GM21515 (cell line): ENCODE measurements around the gene MYLK.
A peak's percentile ranks its signal among the peaks of the same experiment; 100 is the strongest.
"Not testable (repeated sequence)": the region's sequence is repeated elsewhere in the genome, so short reads cannot be mapped to it uniquely, and the experiment has no call there.

Source experiments
- ATAC-seq: cut with Tn5 transposase; IDR thresholded peaks from one replicate; pipeline ENCODE4 v1.9.1; 2021; ENCODE audit not compliant: unreplicated experiment

Gene MYLK

GRCh38 chr3:123608263-123608937 is 275.7 kb downstream of the MYLK start:
- no peak for ATAC-seq

DNA sequence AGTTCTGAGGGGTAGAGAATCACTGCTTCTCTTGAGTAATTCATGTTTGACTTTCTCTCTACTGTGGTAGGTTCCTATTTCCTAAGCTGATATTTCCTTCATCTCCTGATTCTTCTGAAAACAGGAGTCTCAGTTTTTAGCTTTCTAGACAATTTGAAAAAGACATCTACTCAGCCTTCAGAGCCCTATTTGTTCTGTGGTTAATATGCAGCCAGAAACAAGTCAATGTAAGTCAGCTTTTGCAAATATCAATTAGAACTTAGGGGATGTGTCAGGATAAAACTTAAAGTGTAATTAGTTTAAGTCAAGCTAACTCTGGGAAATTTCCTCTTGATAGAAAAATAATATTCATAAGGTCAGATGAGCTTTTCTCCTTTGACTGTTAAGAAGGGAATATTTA is 277.6 kb downstream of the MYLK start:
- ATAC-seq: no peak

GRCh38 chr3:123605789-123606234 is 278.3 kb downstream of the MYLK start:
- no peak for ATAC-seq

- not testable (repeated sequence) for ATAC-seq
Measured at GRCh38 chr3:123603153-123603552, 281.0 kb downstream of the MYLK start.

GRCh38 chr3:123602325-123602724 is 281.8 kb downstream of the MYLK start:
- ATAC-seq: no peak

GRCh38 chr3:123600863-123601262 is 283.3 kb downstream of the MYLK start:
- ATAC-seq: not testable (repeated sequence)

DNA sequence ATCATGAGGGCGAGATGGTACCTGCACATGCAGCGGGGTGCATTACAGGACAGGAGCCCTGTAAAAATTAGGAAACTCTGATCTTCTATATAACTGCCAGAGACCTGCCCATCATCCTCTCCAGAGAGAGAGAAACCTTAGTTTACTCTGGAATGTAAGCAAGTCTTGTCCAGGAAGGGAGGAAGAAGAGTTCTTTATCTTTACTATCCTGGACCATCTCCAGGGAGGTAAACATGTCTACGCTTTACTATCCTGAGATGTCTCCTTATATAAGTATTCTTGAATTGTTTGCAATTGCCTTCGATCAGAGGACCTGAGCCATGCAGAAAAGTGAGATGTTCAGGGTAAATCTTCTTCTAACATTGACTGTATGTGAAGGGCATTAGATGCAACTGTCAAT is 286.6 kb downstream of the MYLK start:
- ATAC-seq: no peak

DNA sequence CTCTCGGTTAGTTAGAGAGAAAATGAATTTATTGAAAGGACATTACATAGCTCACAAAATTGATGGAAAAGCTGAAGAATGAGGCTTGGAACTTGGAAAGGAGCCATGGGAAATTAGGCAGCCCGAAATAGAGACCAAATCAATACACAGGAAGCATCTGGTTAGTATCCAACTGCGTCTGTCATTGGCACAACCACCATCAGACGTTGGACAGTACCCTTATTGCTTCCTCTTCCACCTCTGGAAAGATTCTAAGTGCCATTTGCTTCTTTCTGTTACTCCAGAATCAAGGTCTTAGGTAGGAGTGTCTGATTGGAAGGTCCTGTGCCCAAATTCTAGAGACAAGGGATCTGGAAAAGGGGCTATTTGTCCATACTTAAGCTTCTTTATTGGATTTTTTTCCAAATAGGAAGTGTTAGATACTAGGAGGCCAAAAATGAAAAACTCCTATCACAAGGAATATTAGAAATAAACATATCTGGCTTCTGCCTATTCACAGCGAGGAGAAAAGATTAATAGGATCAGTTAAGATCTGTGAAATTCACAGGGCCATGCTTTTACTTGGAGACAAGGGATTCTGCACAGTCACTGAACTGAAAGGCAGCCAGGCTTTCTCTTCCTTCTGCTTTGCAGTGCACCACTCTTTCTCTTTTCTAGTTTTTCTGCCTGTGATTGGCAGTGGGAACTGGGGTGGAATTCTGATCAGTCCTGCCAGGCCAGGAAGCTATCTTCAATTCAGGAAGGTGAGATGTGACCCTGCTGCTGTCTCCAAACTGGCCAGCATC is 288.5 kb downstream of the MYLK start:
- ATAC-seq: no peak

DNA sequence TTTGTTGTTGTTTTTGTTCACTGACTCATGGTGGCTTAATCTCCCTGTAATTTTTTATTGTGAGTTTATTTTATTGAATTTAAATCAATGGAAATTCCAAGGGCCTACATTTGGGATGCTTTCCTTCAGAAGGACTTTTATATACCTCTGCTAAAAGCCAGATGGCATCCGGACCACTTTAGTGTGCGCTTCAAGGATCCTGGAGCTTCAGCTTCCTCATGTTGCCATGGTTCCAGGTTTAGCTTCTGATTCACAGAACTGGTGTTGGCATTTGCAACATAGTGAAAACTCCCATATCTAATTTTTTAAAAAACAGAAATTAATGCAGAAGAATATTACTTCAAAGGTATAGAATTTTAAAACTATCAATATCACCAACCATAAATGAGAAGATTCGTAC is 290.8 kb downstream of the MYLK start:
- no peak for ATAC-seq

- no peak for ATAC-seq
Measured at GRCh38 chr3:123590685-123591450, 293.3 kb downstream of the MYLK start.

GRCh38 chr3:123587401-123587800 is 296.7 kb downstream of the MYLK start:
- ATAC-seq: no peak

- ATAC-seq: no peak
Measured at GRCh38 chr3:123586968-123587367, 297.2 kb downstream of the MYLK start.

GRCh38 chr3:123586131-123586530 is 298.0 kb downstream of the MYLK start:
- ATAC-seq: no peak

DNA sequence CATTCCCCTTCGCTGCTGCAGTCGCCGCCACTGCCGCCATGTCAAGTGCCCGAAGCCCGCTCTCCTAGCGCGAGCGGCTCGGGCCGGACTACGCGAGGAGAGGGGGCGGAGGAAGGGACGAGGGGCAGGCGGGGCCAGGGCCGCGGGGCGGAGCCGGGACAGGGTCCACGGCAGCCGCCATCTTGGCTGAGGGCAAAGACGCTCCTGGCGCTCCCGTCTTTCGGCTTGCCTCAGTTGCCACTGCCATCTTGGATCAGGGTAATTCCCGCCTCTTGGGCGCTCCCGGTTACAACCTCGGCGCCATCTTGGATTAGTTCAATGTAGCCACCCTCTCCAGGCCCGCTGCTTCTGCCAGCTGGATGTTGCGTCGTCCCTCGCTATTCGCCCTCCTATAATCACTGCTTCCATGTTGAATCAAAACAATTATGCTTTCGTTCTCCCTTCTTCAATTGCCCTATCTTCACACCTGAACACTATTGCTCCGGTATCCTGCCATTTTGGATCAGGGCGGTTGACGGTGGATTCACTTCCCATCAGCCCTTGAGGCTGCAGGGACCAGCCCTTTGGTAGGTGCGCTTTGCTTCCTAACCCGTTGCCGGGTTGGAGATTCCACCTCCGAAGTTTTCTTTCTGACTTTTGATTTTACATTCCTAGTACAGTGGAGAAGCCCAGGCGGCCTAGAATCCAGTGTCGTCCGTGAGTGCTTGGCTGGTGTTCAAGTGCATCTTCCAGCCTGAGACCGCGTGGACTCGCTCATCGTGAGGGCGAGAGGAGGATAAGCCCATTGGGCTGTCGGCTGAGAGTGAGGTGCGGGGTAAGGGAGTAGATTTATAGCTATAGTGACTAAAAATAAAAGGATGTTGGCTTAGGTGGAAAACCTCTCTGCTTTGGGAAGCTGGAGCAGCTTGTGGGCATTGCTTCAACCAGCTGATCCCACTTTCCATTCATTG is 298.9 kb downstream of the MYLK start, which contains the start of gene HACD2:
TSS of gene HACD2 (minus strand) at position 66 of the 950 bp plus-strand sequence. CDS start at position 40, 26 bp downstream.
- ATAC-seq: peak; percentile 89

DNA sequence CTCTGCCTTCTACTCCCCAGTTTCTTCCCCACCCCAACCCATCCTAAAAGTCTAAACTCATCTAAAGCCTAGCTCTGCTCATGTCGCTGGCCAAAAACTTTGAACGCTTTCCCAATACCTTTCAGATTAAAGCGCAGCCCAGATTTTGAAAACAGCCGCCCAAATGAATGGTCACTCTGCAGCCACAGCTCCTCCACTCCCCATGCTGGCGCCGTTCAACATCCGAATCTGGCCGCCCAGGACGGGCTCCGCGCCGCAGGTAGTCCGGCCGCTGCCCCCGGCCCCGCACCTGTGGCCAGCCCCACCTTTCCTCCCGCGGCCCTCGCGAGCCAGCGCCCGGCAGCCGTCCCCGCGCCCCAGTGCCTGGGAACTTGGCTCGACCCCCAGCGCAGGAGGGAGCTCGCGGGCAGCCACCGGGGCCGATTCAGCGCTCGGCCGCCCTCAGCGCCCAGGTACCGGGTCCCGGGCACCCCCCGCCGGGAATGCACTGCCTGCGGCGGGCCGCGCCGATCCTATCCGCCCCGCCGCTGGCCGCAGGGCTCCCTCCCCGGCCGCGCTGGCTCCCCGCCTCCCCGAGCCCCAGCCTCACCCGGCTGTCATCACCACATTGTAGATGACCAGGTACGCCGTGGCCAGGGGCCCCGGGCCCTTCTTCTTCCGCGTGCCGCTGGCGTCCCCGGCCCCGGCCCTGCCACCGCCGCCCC is 299.7 kb downstream of the MYLK start:
- ATAC-seq: peak; percentile 29

DNA sequence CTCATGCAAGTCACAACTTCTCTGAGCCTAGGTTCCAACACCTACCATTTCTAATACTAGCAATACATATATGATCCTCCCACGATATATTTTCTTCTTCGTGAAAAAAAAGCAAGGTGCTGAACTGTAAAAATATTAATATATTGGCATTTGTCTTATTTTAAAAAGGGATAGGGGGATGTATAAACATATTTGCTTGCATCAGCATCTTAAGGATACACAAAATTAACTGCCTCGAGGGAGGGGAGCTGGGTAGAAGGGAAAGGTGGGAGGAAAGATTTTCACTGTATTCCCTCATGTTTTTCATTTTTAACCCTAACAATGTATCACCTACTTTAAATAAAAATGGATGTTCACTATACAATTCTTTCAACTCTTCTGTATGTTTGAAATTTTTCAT is 300.6 kb downstream of the MYLK start:
- ATAC-seq: no peak

GRCh38 chr3:123582315-123582714 is 301.8 kb downstream of the MYLK start:
- no peak for ATAC-seq

GRCh38 chr3:123576122-123576521 is 308.0 kb downstream of the MYLK start:
- ATAC-seq: no peak

DNA sequence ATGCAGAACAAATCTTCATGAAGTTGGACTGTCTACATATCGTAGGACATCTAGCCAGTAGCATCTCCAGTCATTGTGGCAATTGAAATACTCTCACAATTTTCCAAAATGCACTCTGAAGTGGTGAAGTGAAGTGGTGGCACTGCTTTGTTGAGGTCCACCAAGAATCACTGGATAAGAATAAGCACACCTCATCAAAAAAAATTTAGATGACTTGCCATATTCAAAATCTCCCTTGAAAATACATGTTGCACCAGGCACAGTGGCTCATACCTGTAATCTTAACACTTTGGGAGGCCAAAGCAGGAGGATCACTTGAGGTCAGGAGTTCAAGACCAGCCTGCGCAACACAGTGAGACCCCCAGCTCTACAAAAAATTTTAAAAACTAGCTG is 312.2 kb downstream of the MYLK start:
- no peak for ATAC-seq
